Measurements from ENCODE around the gene MBD5.

- TF ChIP-seq, protein P1, sequence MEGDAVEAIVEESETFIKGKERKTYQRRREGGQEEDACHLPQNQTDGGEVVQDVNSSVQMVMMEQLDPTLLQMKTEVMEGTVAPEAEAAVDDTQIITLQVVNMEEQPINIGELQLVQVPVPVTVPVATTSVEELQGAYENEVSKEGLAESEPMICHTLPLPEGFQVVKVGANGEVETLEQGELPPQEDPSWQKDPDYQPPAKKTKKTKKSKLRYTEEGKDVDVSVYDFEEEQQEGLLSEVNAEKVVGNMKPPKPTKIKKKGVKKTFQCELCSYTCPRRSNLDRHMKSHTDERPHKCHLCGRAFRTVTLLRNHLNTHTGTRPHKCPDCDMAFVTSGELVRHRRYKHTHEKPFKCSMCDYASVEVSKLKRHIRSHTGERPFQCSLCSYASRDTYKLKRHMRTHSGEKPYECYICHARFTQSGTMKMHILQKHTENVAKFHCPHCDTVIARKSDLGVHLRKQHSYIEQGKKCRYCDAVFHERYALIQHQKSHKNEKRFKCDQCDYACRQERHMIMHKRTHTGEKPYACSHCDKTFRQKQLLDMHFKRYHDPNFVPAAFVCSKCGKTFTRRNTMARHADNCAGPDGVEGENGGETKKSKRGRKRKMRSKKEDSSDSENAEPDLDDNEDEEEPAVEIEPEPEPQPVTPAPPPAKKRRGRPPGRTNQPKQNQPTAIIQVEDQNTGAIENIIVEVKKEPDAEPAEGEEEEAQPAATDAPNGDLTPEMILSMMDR (IDR thresholded peaks at IDR 0.05) = no peak
- TF ChIP-seq POLR2AphosphoS5 (IDR thresholded peaks at IDR 0.05) = no peak
Measured at GRCh38 chr2:148451046-148451445, 430.2 kb downstream of the MBD5 start.
